Measurements from ENCODE around the gene CAMSAP2. TPM values are rescaled to one million over a fixed set of nuclear protein-coding genes. Genes with fewer than 3 reads are reported as not detected.
"Not testable (repeated sequence)": the region's sequence is repeated elsewhere in the genome, so short reads cannot be mapped to it uniquely, and the experiment has no call there.

CAMSAP2 gene
- total RNA-seq, 1 donor from 2014 or later = 48.3 TPM

GRCh38 chr1:200739702-200740570 is 1.2 kb downstream of the CAMSAP2 start:
- DNase-seq (ENCODE audit: low read depth) = no peak

DNA sequence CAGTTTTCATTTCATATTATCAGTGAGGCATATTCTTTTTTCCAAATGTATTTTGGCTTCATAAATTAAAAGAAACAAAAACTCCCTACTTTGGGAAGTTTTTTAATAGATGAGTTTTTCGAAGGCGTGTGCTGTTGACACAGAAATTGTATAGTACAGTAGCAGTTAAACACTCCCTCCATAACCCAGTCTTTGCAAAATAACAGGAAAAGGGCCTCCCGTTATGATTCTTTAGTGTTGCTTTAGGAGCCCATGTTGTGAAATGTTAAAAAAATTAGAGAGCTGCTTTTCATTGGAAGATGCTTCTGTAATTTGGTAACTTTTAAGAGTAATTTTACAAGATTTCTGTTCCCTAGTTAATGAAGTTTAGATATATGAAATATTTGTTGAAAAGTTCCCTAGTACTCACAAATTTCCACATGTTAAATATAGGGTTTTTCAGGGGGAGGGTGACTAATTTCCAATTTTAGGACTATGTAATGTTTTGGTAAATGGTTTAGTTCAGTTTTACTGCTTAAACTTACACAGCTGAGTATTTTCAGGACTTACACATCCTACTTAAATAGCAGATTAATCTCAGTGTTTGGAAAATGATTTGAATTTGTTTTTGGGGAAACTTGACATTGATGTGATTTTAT is 2.0 kb downstream of the CAMSAP2 start:
- DNase-seq (ENCODE audit: low read depth) = no peak

- DNase-seq (ENCODE audit: low read depth) = no peak
Observed at GRCh38 chr1:200741551-200742207, 3.0 kb downstream of the CAMSAP2 start.

- DNase-seq (ENCODE audit: low read depth) = no peak
Observed at GRCh38 chr1:200744143-200744542, 5.5 kb downstream of the CAMSAP2 start.

DNA sequence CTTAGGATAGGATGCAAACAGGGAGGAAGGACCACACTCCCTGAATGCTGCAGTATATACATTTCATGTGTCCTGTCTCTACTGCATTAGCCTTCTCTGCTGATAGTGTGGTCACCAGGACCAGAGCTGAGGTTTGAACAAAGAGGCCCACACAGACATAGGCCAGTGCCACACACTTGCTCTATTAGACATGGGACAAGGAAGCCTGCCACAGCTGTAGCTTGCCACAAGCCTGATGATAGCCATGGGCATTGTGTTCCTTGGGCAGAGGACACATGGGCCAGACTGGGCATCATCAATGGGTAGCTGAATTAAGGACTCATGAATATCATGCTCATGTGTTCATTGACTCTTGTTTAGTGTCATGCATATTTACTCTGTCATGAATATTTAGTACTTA is 10.4 kb downstream of the CAMSAP2 start:
- no peak for DNase-seq (ENCODE audit: low read depth)

- DNase-seq (ENCODE audit: low read depth) = not testable (repeated sequence)
Observed at GRCh38 chr1:200750749-200751148, 12.1 kb downstream of the CAMSAP2 start.

GRCh38 chr1:200751717-200752116 is 13.0 kb downstream of the CAMSAP2 start:
- no peak for DNase-seq (ENCODE audit: low read depth)

DNA sequence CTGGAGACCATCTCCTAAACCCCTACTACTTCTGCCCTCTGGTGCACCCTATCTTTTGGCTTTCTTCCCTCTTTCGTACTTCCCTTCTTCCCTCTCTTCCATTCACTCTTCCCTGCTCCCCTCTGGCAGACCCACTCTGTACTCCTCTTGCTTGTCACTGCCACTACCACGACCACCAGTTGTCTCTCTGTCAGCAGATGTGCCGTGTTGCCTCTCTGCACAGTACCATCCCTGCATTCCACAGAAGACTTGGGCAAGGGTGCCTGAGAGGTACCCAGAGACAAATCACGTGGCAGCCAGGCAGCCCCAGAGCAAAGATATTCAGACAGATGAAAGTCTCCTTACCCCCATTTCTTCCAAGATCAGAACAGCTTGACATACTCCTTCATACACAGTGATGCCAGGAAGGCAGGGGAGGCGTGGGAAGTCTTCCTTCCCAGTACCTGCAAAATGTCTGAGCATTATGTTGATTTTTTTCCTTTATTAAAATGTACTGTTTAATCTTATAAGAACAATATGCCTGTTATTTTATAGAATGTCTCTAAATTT is 15.0 kb downstream of the CAMSAP2 start:
- no peak for DNase-seq (ENCODE audit: low read depth)

DNA sequence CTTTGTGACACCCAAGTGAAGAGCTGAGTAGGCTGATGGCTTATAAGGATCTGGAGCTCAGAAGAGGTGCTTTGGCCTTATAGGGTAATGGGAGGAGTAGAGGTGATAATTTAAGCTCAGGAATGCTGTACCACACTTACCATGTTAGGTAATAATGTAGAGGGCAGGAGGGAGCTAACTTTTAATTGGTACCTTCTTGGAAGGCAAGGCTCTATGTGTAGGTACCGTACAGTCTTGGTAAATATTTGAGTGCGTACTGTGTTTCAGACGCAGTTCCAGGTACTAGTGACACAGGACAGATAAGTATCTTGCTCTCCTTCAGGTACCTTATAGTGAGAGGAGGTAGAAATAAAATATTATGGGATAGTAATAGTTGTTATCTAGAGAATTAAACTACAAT is 16.8 kb downstream of the CAMSAP2 start:
- DNase-seq (ENCODE audit: low read depth) = no peak

GRCh38 chr1:200762089-200762488 is 23.4 kb downstream of the CAMSAP2 start:
- no peak for DNase-seq (ENCODE audit: low read depth)

- DNase-seq (ENCODE audit: low read depth) = peak; percentile 41
Observed at GRCh38 chr1:200767321-200767720, 28.6 kb downstream of the CAMSAP2 start.

GRCh38 chr1:200771625-200772555 is 33.2 kb downstream of the CAMSAP2 start:
- peak; percentile 92 for DNase-seq (ENCODE audit: low read depth)

DNA sequence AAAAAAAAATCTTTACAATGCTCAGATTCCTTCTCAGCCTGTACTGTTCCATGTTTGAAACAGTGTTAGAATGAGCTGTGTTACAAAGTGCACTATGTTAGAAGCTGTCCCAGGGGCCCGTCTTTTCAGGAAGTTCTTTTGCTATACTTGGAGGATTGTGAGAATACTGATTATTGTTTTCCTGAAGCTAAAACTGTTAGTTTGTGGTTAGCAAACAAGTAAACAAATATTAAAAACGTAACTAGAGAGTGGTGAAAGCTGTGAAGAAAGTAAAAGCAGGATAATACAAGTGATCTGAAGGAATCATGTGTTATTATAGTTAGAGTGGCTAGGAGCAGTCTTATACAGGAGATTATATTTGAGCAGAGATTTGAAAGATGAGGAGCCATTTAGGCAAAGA is 35.6 kb downstream of the CAMSAP2 start:
- DNase-seq (ENCODE audit: low read depth) = no peak

- peak; percentile 9 for DNase-seq (ENCODE audit: low read depth)
Observed at GRCh38 chr1:200774735-200775444, 36.2 kb downstream of the CAMSAP2 start.

DNA sequence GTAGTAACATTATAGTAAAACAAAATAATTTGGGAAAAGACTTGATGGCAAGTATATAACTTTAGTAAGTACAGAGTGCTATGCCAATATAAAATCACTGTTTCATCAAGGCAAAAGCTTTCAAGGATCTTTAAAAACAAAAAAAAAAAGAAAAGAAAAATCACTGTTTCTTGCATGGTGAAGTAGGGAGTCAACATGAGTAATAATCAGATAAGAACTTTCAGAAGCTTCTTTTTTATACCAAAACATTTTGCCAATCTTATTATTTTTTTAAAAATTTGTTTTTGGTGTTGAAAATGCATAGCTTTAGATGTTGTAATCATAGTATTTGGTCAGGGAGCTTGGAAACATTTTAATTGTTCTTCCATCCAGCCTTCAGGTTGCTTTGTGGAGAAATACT is 37.2 kb downstream of the CAMSAP2 start:
- DNase-seq (ENCODE audit: low read depth) = no peak

- no peak for DNase-seq (ENCODE audit: low read depth)
Observed at GRCh38 chr1:200776949-200777348, 38.3 kb downstream of the CAMSAP2 start.

DNA sequence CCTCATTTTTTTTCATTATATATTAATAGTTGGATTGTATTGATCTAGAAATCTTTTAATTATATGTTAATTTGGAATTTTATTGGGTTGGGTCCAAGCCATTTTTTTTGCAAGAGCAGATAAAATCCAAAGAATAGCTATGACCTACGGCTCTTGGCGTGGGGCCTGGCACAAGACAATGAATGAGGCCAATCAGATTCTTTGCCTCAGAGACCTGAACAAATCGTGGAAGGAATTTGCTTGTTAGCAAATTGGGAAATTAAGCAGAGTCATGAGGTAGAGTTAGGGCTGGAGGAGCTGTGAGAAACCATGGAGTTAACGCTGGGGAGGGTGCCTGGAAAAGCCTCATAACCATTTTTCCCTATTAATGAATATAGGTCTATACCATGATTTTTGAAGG is 40.1 kb downstream of the CAMSAP2 start:
- DNase-seq (ENCODE audit: low read depth) = no peak

DNA sequence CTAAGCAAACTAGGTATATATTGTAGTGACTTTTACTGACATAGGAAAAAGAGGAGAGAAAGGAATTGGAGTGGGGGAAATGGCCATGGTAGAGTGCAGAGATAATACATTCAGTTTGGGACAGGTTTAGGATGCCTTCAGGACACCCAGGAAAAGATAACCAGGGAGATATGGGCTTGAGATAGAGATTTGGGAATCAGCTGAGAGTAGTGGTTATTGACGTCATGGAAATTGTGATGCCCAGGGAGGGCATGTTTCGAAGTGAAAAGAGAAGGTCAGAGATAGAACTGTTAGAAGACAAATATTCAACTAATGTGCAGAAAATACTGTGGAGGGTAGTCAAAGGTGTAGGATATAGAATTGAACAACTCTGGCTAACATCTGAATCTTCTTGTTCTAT is 40.6 kb downstream of the CAMSAP2 start:
- no peak for DNase-seq (ENCODE audit: low read depth)

GRCh38 chr1:200780545-200781369 is 42.1 kb downstream of the CAMSAP2 start:
- DNase-seq (ENCODE audit: low read depth) = peak; percentile 26

- DNase-seq (ENCODE audit: low read depth) = no peak
Observed at GRCh38 chr1:200783926-200784325, 45.2 kb downstream of the CAMSAP2 start.

Measured in renal cortical epithelial cell (primary cell).